Hindlimb muscle (tissue), 1 donor: ENCODE measurements around the gene LARP1B. TPM values are rescaled to one million over a fixed set of nuclear protein-coding genes. Genes with fewer than 3 reads are reported as not detected.
"Not testable (repeated sequence)": the region's sequence is repeated elsewhere in the genome, so short reads cannot be mapped to it uniquely, and the experiment has no call there.

ENCODE experiments used
- DNase-seq: peaks from one replicate; pipeline ENCODE4 v3.0.0-alpha.2; 2013
- polyA plus RNA-seq: library from polyadenylated mRNA; unstranded; fragments of 120-200 nt; gene quantifications from one replicate; pipeline ENCODE4 v1.2.1, GENCODE V29; 2013; ENCODE audit not compliant: insufficient read length

Gene LARP1B
- polyA plus RNA-seq, 1 donor = 20.3 TPM

DNA sequence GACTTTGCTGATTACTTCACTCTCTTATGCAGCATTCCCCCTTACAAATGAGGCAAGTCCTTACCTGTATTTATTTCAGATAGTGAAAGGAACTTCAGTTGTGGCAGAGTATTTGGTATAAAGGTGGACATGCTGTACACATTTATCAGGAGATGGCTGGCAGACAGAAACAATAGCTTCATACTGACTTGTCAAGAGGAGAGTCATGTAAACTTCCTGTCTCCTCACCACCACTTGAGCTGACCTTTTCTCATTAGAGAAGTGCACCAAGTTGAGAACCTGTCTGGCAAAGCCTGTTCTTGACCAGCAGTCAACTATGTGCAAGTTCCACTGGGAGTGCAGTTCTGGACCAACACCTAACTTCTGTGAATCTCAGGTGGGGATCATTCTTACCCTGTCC lies 80.8 kb downstream of the LARP1B start:
- no peak for DNase-seq

GRCh38 chr4:128145727-128146126 lies 84.6 kb downstream of the LARP1B start:
- DNase-seq = no peak

DNA sequence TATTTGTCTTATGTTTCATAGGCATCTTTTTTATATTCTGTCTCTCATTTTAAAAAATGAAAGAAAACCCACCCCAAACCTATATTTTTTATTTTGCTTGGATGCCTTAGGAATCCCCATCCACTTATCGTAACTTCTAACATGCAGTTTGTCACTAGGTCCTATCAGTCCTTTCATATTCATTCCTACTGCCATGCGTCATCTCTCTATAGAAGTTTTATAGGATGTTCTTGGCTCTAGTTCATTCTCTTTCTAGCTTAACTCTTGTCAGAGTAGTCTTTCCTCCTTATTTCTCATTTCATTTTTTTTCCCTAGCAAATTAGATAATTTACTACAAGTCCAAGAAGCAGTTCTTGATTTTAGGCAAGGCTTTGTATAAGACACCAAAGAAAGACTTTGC lies 92.7 kb downstream of the LARP1B start:
- no peak for DNase-seq

DNA sequence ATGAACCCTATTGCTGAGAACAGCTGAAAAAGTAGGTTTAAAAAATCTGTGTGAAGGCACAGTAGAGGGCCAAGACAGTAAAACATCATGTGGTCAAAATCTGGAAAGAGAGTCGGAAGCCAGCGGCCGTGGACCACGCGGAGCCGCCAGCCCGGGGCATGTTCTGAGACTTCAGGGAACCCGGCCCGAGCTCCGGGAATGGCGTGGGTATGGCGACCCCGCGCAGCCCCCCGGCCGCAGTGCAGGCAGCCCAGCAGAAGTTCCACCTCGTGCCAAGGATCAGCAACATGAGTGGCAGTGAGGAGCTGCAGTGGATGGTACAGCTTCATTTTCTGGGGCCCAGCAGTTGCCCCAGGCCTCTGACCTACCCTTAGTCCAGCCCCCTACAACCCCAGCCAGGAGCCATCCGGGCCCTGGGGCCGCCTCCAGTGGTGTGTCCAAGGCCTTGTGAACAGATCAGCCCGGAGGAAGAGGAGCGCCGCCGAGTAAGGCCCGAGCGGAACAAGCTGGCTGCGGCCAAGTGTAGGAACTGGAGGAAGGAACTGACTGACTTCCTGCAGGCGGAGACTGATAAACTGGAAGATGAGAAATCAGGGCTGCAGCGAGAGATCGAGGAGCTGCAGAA lies 94.2 kb downstream of the LARP1B start:
- no peak for DNase-seq

- no peak for DNase-seq
Observed at GRCh38 chr4:128155874-128156456, 94.9 kb downstream of the LARP1B start.

DNA sequence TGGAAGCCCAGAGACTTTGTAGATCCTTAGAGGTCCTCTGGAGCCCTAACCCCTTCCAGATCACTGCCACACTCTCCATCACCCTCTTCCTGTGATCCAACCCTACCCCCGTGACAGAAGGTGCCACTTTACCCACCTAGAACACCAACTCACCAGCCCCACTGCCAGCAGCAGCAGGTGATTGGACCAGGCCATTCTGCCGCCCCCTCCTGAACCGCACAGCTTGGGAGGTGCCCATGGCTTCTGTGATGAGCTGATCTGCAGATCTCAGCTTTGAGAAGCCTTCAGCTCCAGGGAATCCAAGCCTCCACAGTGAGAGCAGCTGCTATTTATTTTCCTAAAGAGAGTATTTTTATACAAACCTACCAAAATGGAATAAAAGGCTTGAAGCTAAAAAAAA lies 95.4 kb downstream of the LARP1B start:
- DNase-seq = not testable (repeated sequence)

GRCh38 chr4:128158894-128159293 lies 97.8 kb downstream of the LARP1B start:
- no peak for DNase-seq

GRCh38 chr4:128159967-128160366 lies 98.9 kb downstream of the LARP1B start:
- no peak for DNase-seq

DNA sequence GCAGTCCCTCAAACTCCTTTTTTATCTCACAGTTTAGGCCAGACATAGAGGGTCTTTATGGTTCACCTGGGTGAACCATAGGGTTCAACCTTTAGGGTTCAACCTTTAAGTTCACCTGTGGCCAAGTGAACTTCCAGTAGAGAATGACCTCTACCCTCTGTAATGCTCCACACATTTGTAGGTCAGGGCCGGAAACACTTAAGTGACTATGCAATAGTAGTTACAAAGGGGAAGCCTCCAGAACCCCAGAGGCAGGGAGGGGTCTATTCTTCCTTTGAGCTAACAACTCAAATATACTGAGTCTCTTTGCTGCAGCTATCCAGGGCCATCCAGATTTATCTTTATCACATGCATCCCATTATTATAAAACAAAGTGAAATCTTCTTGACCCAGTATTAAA lies 100.0 kb downstream of the LARP1B start:
- no peak for DNase-seq

- no peak for DNase-seq
Observed at GRCh38 chr4:128162434-128162833, 101.3 kb downstream of the LARP1B start.

DNA sequence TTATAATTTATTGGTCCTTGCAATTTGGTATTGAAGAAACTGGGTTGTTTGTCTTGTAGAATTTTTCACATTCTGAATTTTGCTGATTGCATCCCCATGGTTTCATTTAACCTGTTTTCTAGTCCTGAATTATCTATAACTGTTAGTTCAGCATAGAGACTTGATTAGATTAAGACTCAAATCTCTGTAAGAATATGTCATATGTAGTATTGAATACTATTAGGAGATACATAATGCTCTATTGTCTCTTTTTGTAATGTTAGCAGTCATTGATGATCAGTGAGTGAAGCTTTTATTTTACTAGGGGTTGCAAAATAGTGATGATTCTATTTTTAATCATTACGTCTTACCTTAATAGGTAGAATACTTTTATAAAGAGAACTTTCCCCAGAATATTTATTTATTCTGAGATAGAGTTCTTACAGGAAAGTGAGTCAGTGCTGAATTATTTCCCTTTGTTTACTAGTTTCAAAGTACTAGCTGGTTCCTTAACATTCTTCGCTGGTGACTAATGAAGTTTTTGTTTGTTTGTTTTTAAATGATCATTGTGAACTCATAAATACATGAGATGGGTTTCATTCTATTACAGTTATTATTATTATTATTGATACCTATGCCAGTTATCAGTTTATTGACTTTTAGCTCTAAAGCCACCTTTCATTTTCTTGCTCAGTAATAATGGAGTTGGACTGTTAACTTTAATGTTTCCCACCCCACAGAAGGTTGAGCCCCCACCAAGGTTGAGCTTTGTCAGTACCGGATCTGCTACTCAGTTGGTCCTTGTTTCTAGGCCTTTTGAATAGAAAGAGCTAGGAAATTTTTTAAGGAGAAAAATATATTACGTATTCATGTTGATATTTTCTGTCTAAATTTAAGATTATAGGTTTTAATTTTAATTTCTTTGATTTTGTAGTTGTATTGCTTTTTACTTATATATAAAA lies 102.3 kb downstream of the LARP1B start:
- DNase-seq = no peak

GRCh38 chr4:128166982-128167381 lies 105.9 kb downstream of the LARP1B start:
- no peak for DNase-seq

GRCh38 chr4:128168701-128169100 lies 107.6 kb downstream of the LARP1B start:
- no peak for DNase-seq

GRCh38 chr4:128169245-128169644 lies 108.1 kb downstream of the LARP1B start:
- no peak for DNase-seq

DNA sequence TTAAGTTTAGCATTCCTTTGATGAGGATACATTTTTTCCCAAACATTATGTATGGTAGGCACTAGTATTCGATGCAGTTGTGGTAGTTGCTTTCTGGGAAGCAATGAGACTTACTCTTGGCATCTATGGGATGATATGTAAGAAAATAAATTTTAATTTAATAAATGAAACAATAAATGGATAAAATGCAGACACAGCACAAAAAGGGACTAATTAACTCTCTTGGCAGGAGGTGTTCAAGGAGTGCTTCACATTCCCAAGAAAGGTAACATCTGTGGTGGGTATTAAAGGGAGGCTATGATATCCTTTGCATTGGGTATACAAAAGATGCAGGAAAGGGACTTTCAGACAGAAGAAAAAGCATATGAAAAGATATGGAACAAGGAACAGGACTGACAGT lies 115.5 kb downstream of the LARP1B start:
- no peak for DNase-seq

- DNase-seq = no peak
Observed at GRCh38 chr4:128177498-128177897, 116.4 kb downstream of the LARP1B start.

- no peak for DNase-seq
Observed at GRCh38 chr4:128186623-128187022, 125.5 kb downstream of the LARP1B start.

DNA sequence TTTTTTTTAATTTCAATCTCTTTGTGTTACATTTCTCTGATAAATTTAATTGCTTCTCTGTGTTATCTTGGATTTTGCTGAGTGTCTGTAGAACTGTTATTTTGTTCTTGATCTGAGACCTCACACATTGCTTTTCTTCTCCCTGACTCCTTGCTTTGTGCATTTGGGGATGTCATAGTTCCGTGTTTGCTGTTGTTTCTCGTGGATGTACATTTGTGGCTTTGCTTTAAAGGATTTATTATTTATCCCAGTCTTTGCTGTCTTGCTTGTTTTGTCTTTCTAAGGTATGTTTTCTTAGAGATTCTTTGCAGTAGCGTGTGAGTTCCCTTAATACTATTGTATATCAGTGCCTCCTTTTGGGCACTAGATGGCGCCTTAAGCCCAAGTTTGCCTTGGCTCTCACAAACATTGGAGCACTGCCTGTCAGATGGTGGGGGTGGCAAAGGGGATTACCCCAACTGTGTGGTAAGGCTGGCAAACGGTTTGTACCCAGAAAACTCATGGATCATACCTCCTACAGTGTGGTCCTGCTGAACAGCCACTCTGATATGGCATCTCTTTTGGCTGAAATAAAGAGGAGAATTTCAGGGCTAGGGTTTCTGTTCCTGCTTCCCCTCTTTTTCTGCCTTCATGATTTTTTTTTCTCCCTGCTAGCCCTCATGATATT lies 130.1 kb downstream of the LARP1B start:
- DNase-seq = peak; percentile 57

GRCh38 chr4:128220286-128221235 lies 159.4 kb downstream of the LARP1B start:
- DNase-seq = no peak

GRCh38 chr4:128221586-128221985 lies 160.5 kb downstream of the LARP1B start:
- no peak for DNase-seq

GRCh38 chr4:128225148-128225547 lies 164.0 kb downstream of the LARP1B start:
- no peak for DNase-seq
